K562 (cell line): ENCODE measurements around the gene MMP15. TPM values are rescaled to one million over a fixed set of nuclear protein-coding genes. Genes with fewer than 3 reads are reported as not detected.

ENCODE experiments used
- ATF3 ChIP-seq, 2 experiments: fragments of 450-650 bp in 1 of 2; sonication (generic) in 1 of 2; formaldehyde crosslinking in 1 of 2; IDR thresholded peaks in 1 of 2; conservative IDR thresholded peaks in 1 of 2; 2 replicates each; pipeline versions ENCODE4 v1.6.1 to v1.8.1; 2016 to 2023; ENCODE audit warnings: mild to moderate bottlenecking in 2 of 2, moderate library complexity in 2 of 2, inconsistent platforms in 1 of 2, missing genetic modification reagents in 1 of 2
- DMBX1 ChIP-seq: fragments of 250-450 bp; sonication (Bioruptor Pico); IDR thresholded peaks from 2 replicates; pipeline ENCODE4 v1.8.0; 2022; ENCODE audit warnings: inconsistent platforms, mild to moderate bottlenecking, moderate library complexity, borderline replicate concordance
- HDAC2 ChIP-seq: fragments of 450-650 bp; IDR thresholded peaks from 2 replicates; pipeline ENCODE4 v1.6.1; 2016; ENCODE audit warnings: mild to moderate bottlenecking
- HEY1 ChIP-seq: fragments of 250-450 bp; sonication (Bioruptor Pico); IDR thresholded peaks from 2 replicates; pipeline ENCODE4 v1.5.0; 2020; ENCODE audit warnings: mild to moderate bottlenecking, moderate library complexity, borderline replicate concordance
- MAFF ChIP-seq: IDR thresholded peaks from 2 replicates; pipeline ENCODE4 v1.6.1; 2012; ENCODE audit warnings: low read length, improper control_type of control experiment
- MAFK ChIP-seq: IDR thresholded peaks from 2 replicates; pipeline ENCODE4 v1.6.1; 2011; ENCODE audit warnings: low read length, improper control_type of control experiment
- PBX2 ChIP-seq, 2 experiments: IDR thresholded peaks in 1 of 2; conservative IDR thresholded peaks in 1 of 2; 2 replicates each; pipeline ENCODE4 v1.6.1; 2016; ENCODE audit warnings: low read depth in 2 of 2, mild to moderate bottlenecking in 1 of 2, missing compliant biosample characterization in 1 of 2, missing genetic modification characterization in 1 of 2, moderate library complexity in 1 of 2
- POLR2AphosphoS5 ChIP-seq: IDR thresholded peaks from 2 replicates; pipeline ENCODE4 v1.6.1; 2011; ENCODE audit warnings: mild to moderate bottlenecking, low read depth, low read length, moderate library complexity; ENCODE audit not compliant: control insufficient read depth, insufficient read depth
- PRPF4 ChIP-seq: fragments of 200-400 bp; formaldehyde crosslinking; IDR thresholded peaks from one replicate; pipeline ENCODE4 v1.6.1; 2017; ENCODE audit warnings: low read length, low read depth, mild to moderate bottlenecking; ENCODE audit not compliant: insufficient read depth, poor library complexity, severe bottlenecking
- SNRNP70 ChIP-seq: fragments of 200-400 bp; formaldehyde crosslinking; optimal IDR thresholded peaks from 2 replicates; pipeline ENCODE3; 2017; ENCODE audit warnings: low read depth, low read length
- SRSF7 ChIP-seq: fragments of 200-400 bp; formaldehyde crosslinking; optimal IDR thresholded peaks from 2 replicates; pipeline ENCODE3; 2017; ENCODE audit warnings: mild to moderate bottlenecking, low read depth, low read length
- TCF15 ChIP-seq: fragments of 250-450 bp; sonication (Bioruptor Pico); IDR thresholded peaks from 2 replicates; pipeline ENCODE4 v1.8.0; 2022; ENCODE audit warnings: moderate library complexity, mild to moderate bottlenecking, inconsistent platforms
- TFAP4 ChIP-seq: sonication (generic); formaldehyde crosslinking; IDR thresholded peaks from 2 replicates; pipeline ENCODE4 v1.8.0; 2022; ENCODE audit warnings: missing genetic modification reagents, mild to moderate bottlenecking, moderate library complexity, borderline replicate concordance
- ZBTB1 ChIP-seq: sonication (generic); formaldehyde crosslinking; IDR thresholded peaks from 2 replicates; pipeline ENCODE4 v1.8.1; 2023; ENCODE audit warnings: missing genetic modification reagents, low read depth, mild to moderate bottlenecking, borderline replicate concordance
- ZFP1 ChIP-seq: fragments of 450-650 bp; formaldehyde crosslinking; IDR thresholded peaks from 2 replicates; pipeline ENCODE4 v1.4.0; 2020; ENCODE audit warnings: mild to moderate bottlenecking, mixed read lengths
- ZNF431 ChIP-seq: sonication (generic); formaldehyde crosslinking; IDR thresholded peaks from 2 replicates; pipeline ENCODE4 v1.8.0; 2022; ENCODE audit warnings: mild to moderate bottlenecking, missing genetic modification reagents
- ZNF551 ChIP-seq: fragments of 250-450 bp; sonication (Bioruptor Pico); IDR thresholded peaks from 2 replicates; pipeline ENCODE4 v1.5.0; 2021; ENCODE audit warnings: mild to moderate bottlenecking, moderate library complexity
- ZNF592 ChIP-seq: fragments of 450-650 bp; IDR thresholded peaks from 2 replicates; pipeline ENCODE4 v1.6.1; 2017; ENCODE audit warnings: antibody characterized with exemption, mild to moderate bottlenecking
- ZNF830 ChIP-seq: fragments of 250-450 bp; sonication (Bioruptor Pico); IDR thresholded peaks from 2 replicates; pipeline ENCODE4 v1.5.0; 2021; ENCODE audit warnings: mild to moderate bottlenecking
- polyA plus RNA-seq, 8 experiments: library from polyadenylated mRNA; depleted of rRNA in 4 of 8; stranded (reverse) in 5 of 8; unstranded in 3 of 8; fragments of >200 nt; fragmentation: Nextera tagmentation in 2 of 8; fragmentation: Illumina TruSeq in 1 of 8; extraction: Ambion mirVana in 2 of 8; extraction: Trizol in 1 of 8; gene quantifications; 2 replicates each; pipeline versions ENCODE4 v1.2.1 to v1.2.3, GENCODE V29; 2011 to 2014; ENCODE audit warnings: inconsistent platforms in 1 of 8, missing spikeins in 1 of 8
- total RNA-seq, 7 experiments: library from RNA; depleted of rRNA in 6 of 7; stranded (reverse); fragments of >200 nt in 6 of 7; fragmentation: Illumina TruSeq in 2 of 7; extraction: Trizol in 2 of 7; gene quantifications; 2 replicates each; pipeline versions ENCODE4 v1.2.1 to v1.2.3, GENCODE V29; 2011 to 2021; ENCODE audit warnings: low replicate concordance in 1 of 7

MMP15 gene
- total and polyA plus RNA-seq, 9 of the 15 experiments (the other 6 are each of a cell fraction or from before 2014, with no cell fraction given), result 0.01 to 20.4 (median 5.5) TPM

GRCh38 chr16:57994778-57995177 lies 30.8 kb upstream of the MMP15 start (continued):
- TF ChIP-seq ZNF592 (0 out of 2 replicates have a peak, but pooled peaks have one; percentile 32), ZBTB1 (CRISPR knock-in tag) (no peak), DMBX1 (no peak), MAFF (no peak), ZNF830 (CRISPR knock-in tag) (no peak), ZNF551 (CRISPR knock-in tag) (no peak), ZFP1 (CRISPR knock-in tag) (no peak), SNRNP70 (no peak), POLR2AphosphoS5 (no peak), TCF15 (CRISPR knock-in tag) (no peak), PRPF4 (no peak), ATF3 (IDR thresholded peaks at IDR 0.05) (no peak), ATF3 (CRISPR knock-in tag; conservative IDR thresholded peaks at IDR 0.05) (no peak), MAFK (no peak), ZNF431 (CRISPR knock-in tag) (no peak), SRSF7 (no peak), HEY1 (CRISPR knock-in tag) (no peak), PBX2 (CRISPR knock-in tag; IDR thresholded peaks at IDR 0.05; ENCODE audit: low read depth) (no peak), PBX2 (tag; conservative IDR thresholded peaks at IDR 0.05; ENCODE audit: low read depth) (no peak), HDAC2 (no peak), TFAP4 (peak; percentile 65; the same call in 1 of the 2 replicates)
